B cell (primary cell): ENCODE measurements around the gene BCO2. TPM values are rescaled to one million over a fixed set of nuclear protein-coding genes. Genes with fewer than 3 reads are reported as not detected.

Source experiments
- ATAC-seq: fragments of 200-7000 bp; cut with Tn5 transposase; one replicate; pipeline ENCODE4 v1.10.0; 2021; ENCODE audit warnings: low read depth, mild to moderate bottlenecking, moderate number of reproducible peaks, moderate library complexity
- CTCF ChIA-PET: fragments of 350-600 bp; sonication (Branson Sonifier 250); formaldehyde crosslinking; loops from one replicate; lab custom pipeline; 2021; ENCODE audit warnings: antibody characterized with exemption, inconsistent platforms; lab: Charles Lee
- POLR2A ChIA-PET: fragments of 350-600 bp; sonication (Branson Sonifier 250); formaldehyde crosslinking; loops from one replicate; lab custom pipeline; 2021; ENCODE audit warnings: antibody characterized with exemption; lab: Charles Lee
- DNase-seq: peaks from one replicate; pipeline ENCODE4 v3.0.0; 2013
- H2AFZ ChIP-seq: 2 replicates; pipeline ENCODE4 v1.6.1; 2012; ENCODE audit warnings: mild to moderate bottlenecking, low read depth, low read length; ENCODE audit not compliant: insufficient read depth, poor library complexity, severe bottlenecking
- H3K27ac ChIP-seq, 2 donors: 1 replicate in 1 of 2; 2 replicates in 1 of 2; pipeline ENCODE4 v1.5.1; 2012 to 2013; ENCODE audit warnings: low read length in 2 of 2, mild to moderate bottlenecking in 2 of 2, moderate library complexity in 1 of 2
- H3K27me3 ChIP-seq, 4 experiments: fragments of 200-600 bp in 1 of 4; sonication (generic) in 1 of 4; replicated peaks in 1 of 4; 1 replicate in 2 of 4; 2 replicates in 2 of 4; pipeline versions ENCODE4 v1.6.1 to v1.7.0; 2013 to 2016; ENCODE audit warnings: low read length in 3 of 4, mild to moderate bottlenecking in 2 of 4, mixed read lengths in 1 of 4, moderate library complexity in 1 of 4; ENCODE audit not compliant: insufficient read depth in 4 of 4, control insufficient read depth in 3 of 4; ENCODE audit errors: control extremely low read depth in 1 of 4
- H3K36me3 ChIP-seq, 2 experiments: replicated peaks in 1 of 2; 1 replicate in 1 of 2; 2 replicates in 1 of 2; pipeline versions ENCODE4 v1.6.1 to v1.7.1; 2013; ENCODE audit warnings: low read length in 1 of 2; ENCODE audit not compliant: insufficient read depth in 2 of 2, control insufficient read depth in 1 of 2; ENCODE audit errors: control extremely low read depth in 1 of 2, extremely low read depth in 1 of 2
- H3K4me1 ChIP-seq, 2 donors: fragments of 200-600 bp in 1 of 2; sonication (generic) in 1 of 2; 1 replicate in 1 of 2; 2 replicates in 1 of 2; pipeline versions ENCODE4 v1.5.1 to v1.6.1; 2013 to 2017; ENCODE audit warnings: low read length in 2 of 2; ENCODE audit not compliant: control insufficient read depth in 2 of 2, insufficient read depth in 2 of 2
- H3K4me2 ChIP-seq: replicated peaks from 2 replicates; pipeline ENCODE3; 2012; ENCODE audit warnings: mild to moderate bottlenecking, low read depth, low read length; ENCODE audit not compliant: poor library complexity, severe bottlenecking
- H3K4me3 ChIP-seq, 5 experiments: fragments of 200-600 bp in 1 of 5; sonication (generic) in 1 of 5; 1 replicate in 3 of 5; 2 replicates in 2 of 5; pipeline versions ENCODE4 v1.5.1 to v1.7.0; 2011 to 2016; ENCODE audit warnings: low read length in 4 of 5, mild to moderate bottlenecking in 4 of 5, low read depth in 2 of 5, control low read depth in 1 of 5, moderate library complexity in 1 of 5; ENCODE audit not compliant: insufficient read depth in 1 of 5; ENCODE audit errors: control extremely low read depth in 1 of 5, extremely low read depth in 1 of 5
- H3K79me2 ChIP-seq: fragments of 200-600 bp; sonication (generic); one replicate; pipeline ENCODE4 v1.6.0; 2016; ENCODE audit warnings: low read length; ENCODE audit not compliant: control insufficient read depth, insufficient read depth
- H3K9ac ChIP-seq: fragments of 200-600 bp; sonication (generic); 2 replicates; pipeline ENCODE4 v1.6.1; 2017; ENCODE audit warnings: mild to moderate bottlenecking, low read length, moderate library complexity
- H3K9me3 ChIP-seq, 3 donors: one replicate each; pipeline versions ENCODE4 v1.6.1 to v1.7.1; 2013; ENCODE audit warnings: low read length in 2 of 3; ENCODE audit not compliant: control insufficient read depth in 2 of 3, insufficient read depth in 1 of 3; ENCODE audit errors: control extremely low read depth in 1 of 3
- H4K20me1 ChIP-seq: 2 replicates; pipeline ENCODE4 v1.6.0; 2012; ENCODE audit warnings: mild to moderate bottlenecking, low read length; ENCODE audit not compliant: insufficient read depth, control insufficient read depth, poor library complexity, severe bottlenecking
- H3K27ac Mint-ChIP-seq: one replicate; pipeline ENCODE4 v1.8.0; 2021; ENCODE audit warnings: mixed read lengths
- H3K27me3 Mint-ChIP-seq: one replicate; pipeline ENCODE4 v1.8.0; 2021; ENCODE audit warnings: mixed read lengths
- H3K4me1 Mint-ChIP-seq: one replicate; pipeline ENCODE4 v1.8.0; 2021; ENCODE audit warnings: mixed read lengths
- H3K4me3 Mint-ChIP-seq: one replicate; pipeline ENCODE4 v1.8.0; 2021; ENCODE audit warnings: mixed read lengths
- H3K9me3 Mint-ChIP-seq: one replicate; pipeline ENCODE4 v1.8.0; 2022; ENCODE audit warnings: mixed read lengths; ENCODE audit not compliant: insufficient read depth
- EZH2 ChIP-seq: IDR thresholded peaks from 2 replicates; pipeline ENCODE4 v1.6.1; 2012; ENCODE audit warnings: borderline replicate concordance, low read depth, mild to moderate bottlenecking, moderate library complexity, low read length; ENCODE audit not compliant: insufficient read depth, poor library complexity, severe bottlenecking
- WGBS: methylation state at CpG from one replicate; pipeline ENCODE4 v1.1.5; 2013; ENCODE audit warnings: missing lambda C conversion rate; ENCODE audit not compliant: insufficient coverage; 5-methylcytosine and 5-hydroxymethylcytosine counted together
- intact Hi-C: fragments of 100-400 bp; cut with micrococcal nuclease; formaldehyde crosslinking; loops from one replicate; pipeline ENCODE4 v1.10.0; 2022
- polyA plus RNA-seq: library from polyadenylated mRNA; depleted of rRNA; stranded (reverse); fragments of >200 nt; gene quantifications from 2 replicates; pipeline ENCODE4 v1.2.3, GENCODE V29; 2012
- total RNA-seq, 2 donors: library from RNA; stranded (reverse); fragments of 120-200 nt in 1 of 2; gene quantifications; 1 replicate in 1 of 2; 2 replicates in 1 of 2; pipeline versions ENCODE4 v1.2.3 to v1.2.4, GENCODE V29; 2013 to 2022
- TF ChIP-seq, protein P1 (sequence below): fragments of 200-600 bp; IDR thresholded peaks from one replicate; pipeline ENCODE4 v1.8.0; 2022; ENCODE audit warnings: antibody characterized with exemption, mild to moderate bottlenecking

Gene BCO2
- total and polyA plus RNA-seq, 2 donors (not counting 1 experiment from before 2014, with no cell fraction given): 1.7 to 1.8 TPM

DNA sequence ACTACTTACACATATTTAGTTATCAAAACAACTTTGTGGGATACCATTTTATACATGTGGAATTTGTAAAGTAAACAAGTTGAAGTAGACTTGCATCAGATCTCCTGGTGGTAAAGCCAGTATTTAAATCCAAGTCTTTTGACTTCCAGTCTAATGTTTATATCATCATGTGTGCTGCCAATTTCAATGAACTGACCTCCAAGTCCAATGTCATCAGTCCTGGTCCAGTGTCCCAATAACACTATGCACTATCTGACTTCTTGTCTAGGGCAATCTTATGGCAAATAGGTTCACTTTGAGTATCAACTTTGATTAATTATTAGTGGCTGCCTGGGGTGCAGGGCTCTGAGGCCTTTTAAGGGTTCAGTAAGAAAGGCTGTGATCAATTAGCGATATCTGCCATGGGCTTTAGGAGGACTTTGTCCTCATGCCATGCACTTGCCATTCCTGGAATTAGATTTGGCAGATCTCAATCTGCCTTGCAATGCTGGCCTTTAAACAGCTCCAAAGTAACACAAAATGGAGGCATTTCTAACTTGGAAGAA lies 41.3 kb downstream of the BCO2 start:
- Histone ChIP-seq H3K4me3 (no peak overlapping the region), H3K4me2 (no peak overlapping the region), H2AFZ (no peak overlapping the region), H3K9ac (no peak overlapping the region), H3K27ac (no peak overlapping the region), H3K4me1 (peaks cover 0 to 6% of the 10 kb centered on the region in 2 donors), H3K36me3 (no peaks in the 10 kb centered on the region), H3K27me3 (peaks cover 0 to 2% (median 0%) of the 10 kb centered on the region in 4 experiments), H3K9me3 (peaks cover 0 to 2% (median 0%) of the 10 kb centered on the region in 3 donors), H4K20me1 (no peaks in the 10 kb centered on the region), H3K79me2 (no peaks in the 10 kb centered on the region)
- ATAC-seq (no peak), DNase-seq (no peak)
- ChIA-PET CTCF (interaction anchor here (20.4 kb wide), 1 partner anchor 63 kb away, joined by 471 read pairs; no protein-coding TSS in a partner anchor), POLR2A (no interaction called here)
- peaks cover 9% of the 10 kb centered on the region for H3K27me3 Mint-ChIP-seq
- TF ChIP-seq, protein P1, sequence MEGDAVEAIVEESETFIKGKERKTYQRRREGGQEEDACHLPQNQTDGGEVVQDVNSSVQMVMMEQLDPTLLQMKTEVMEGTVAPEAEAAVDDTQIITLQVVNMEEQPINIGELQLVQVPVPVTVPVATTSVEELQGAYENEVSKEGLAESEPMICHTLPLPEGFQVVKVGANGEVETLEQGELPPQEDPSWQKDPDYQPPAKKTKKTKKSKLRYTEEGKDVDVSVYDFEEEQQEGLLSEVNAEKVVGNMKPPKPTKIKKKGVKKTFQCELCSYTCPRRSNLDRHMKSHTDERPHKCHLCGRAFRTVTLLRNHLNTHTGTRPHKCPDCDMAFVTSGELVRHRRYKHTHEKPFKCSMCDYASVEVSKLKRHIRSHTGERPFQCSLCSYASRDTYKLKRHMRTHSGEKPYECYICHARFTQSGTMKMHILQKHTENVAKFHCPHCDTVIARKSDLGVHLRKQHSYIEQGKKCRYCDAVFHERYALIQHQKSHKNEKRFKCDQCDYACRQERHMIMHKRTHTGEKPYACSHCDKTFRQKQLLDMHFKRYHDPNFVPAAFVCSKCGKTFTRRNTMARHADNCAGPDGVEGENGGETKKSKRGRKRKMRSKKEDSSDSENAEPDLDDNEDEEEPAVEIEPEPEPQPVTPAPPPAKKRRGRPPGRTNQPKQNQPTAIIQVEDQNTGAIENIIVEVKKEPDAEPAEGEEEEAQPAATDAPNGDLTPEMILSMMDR: no peak
- TF ChIP-seq EZH2: no peak
- H3K9me3 Mint-ChIP-seq: no peaks in the 10 kb centered on the region
- 100% methylated on average over 1 of the region's 1 CpG for WGBS
- peaks cover 6% of the 10 kb centered on the region for H3K4me1 Mint-ChIP-seq
- intact Hi-C loops: loop anchor here (5.0 kb wide), 2 partner anchors 104 to 896 kb away; no protein-coding TSS in a partner anchor
- H3K27ac Mint-ChIP-seq: no peak overlapping the region
- no peak overlapping the region for H3K4me3 Mint-ChIP-seq
